NCI-H524 (cell line): ENCODE measurements around the gene ADAMTS7.

ENCODE experiments used
- DNase-seq, 2 experiments: peaks; one replicate each; lab custom pipeline; 2025; lab: John Stamatoyannopoulos, UW

ADAMTS7 gene

DNA sequence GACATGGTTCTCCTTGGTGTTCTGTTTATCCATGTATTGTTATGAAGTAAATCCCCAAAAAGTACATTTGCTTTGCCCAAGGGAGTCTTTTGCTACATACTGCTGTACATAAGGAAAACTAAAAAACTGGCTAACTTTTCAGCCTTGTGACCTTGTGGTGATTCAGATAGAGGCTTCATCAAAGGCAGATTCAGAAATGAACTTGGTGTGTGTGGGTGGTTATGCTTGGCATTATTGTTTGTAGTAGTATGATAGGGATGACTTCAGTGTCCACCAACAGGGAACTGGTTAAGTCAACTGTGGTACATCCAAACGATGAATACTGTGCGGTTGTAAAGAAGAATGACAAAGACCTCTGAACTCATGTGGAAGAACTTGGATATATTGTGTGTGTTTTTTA, 94.6 kb downstream of the ADAMTS7 start:
- no peak for DNase-seq

GRCh38 chr15:78715930-78716329, 95.3 kb downstream of the ADAMTS7 start:
- DNase-seq, result no peak

DNA sequence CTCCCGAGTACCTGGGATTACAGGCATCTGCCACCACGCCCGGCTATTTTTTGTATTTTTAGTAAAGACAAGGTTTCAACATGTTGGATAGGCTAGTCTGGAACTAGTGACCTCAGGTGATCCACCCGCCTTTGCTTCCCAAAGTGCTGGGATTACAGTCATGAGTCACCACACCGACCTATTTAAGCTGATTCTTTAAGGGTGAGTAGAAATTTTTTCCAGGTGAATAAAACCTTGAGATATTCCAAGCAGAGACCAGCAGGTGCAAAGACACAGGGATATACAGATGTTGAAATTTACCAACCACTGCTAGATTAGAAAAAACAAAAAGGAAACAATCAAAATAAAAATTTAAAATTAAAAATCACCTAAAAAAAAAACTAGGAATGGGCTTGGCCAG, 95.8 kb downstream of the ADAMTS7 start:
- no peak for DNase-seq

- peak in 1 of 2 experiments; percentile 28 for DNase-seq
These were observed 96.4 kb downstream of the ADAMTS7 start for GRCh38 chr15:78714890-78715289.

DNA sequence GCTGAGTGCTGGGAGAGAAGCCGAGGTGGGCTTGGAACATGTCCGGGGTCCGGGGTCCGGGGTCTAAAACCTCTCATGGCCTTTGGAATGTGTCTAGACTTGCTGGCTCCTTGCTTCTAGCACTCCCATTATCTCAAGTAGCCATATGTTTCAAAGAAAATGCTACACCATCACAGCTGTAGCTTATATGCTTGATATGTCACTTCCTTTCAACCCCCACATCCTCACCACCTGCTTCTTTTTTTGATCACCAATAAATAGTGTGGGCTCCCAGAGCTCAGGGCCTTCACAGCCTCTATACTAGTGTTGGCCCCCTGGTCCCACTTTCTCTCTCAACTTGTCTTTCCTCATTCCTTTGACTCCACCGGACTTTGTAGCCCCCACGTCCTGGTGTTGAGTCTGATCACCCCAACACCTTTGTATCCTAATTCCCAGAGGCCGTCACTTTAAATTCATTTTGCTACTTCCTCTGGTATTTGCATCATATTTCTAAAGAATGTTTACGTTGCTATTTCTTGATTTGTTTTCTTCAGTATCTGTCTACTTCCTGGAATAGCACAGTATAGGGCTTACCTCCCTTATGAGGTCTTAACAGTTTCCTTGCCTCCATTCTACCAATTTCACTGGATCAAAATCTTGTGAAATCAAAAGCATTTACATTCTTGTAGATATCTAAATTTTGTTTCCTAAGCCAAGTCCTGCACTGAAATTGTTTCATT, 98.3 kb downstream of the ADAMTS7 start:
- DNase-seq, result peak; percentile 87 to 95

GRCh38 chr15:78711638-78712037, 99.6 kb downstream of the ADAMTS7 start:
- DNase-seq, result no peak

DNA sequence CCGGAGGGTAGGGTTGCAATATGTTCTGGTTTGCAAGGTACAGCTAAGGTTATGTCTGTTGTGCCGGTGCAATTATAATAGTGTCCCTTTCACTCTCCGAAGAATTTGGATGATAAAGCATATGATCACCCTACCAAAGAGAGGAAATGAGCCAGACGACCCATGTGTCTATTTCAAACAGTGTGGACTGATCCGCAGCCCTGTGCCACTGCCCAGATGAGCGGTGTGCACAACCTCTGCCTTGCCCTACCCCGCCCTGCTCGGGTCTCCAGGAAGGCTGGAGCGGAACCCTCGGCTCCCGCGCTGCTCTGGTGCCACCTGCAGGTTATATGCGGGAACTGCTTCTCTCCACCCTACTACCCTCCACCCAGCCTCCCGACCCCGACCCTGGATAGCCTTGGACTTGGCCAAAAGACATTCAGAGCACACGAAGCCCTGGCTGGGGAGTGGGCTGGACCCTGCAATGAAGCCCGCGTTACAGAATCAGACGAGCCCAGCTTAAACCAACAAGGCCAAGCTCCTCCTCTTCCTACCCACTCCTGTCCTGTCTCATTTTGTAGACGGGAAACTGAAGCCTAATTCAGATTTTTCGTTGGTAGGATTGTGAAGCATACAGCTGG, 101.9 kb downstream of the ADAMTS7 start:
- peak; percentile 65 to 77 for DNase-seq
